Loucy (cell line): ENCODE measurements around the gene MICAL2.

Source experiments
- H2AFZ ChIP-seq: fragments of 200-600 bp; sonication (generic); 2 replicates; pipeline ENCODE4 v1.6.0; 2016; ENCODE audit warnings: antibody characterized with exemption, mild to moderate bottlenecking, low read length, moderate library complexity
- H3F3A ChIP-seq: fragments of 200-600 bp; 2 replicates; pipeline ENCODE4 v1.6.0; 2016; ENCODE audit warnings: antibody characterized with exemption, low read depth, mild to moderate bottlenecking
- H3K27me3 ChIP-seq: fragments of 200-600 bp; sonication (generic); 2 replicates; pipeline ENCODE4 v1.6.1; 2014; ENCODE audit warnings: low read length, mild to moderate bottlenecking; ENCODE audit not compliant: insufficient read depth, poor library complexity, severe bottlenecking
- H3K36me3 ChIP-seq: fragments of 200-600 bp; sonication (generic); 2 replicates; pipeline ENCODE4 v1.6.1; 2016; ENCODE audit warnings: low read length; ENCODE audit not compliant: insufficient read depth
- H3K4me1 ChIP-seq: fragments of 200-600 bp; sonication (generic); 2 replicates; pipeline ENCODE4 v1.5.1; 2014; ENCODE audit warnings: low read length, mild to moderate bottlenecking; ENCODE audit not compliant: insufficient read depth, poor library complexity, severe bottlenecking
- H3K4me2 ChIP-seq: fragments of 200-600 bp; sonication (generic); 2 replicates; pipeline ENCODE4 v1.6.0; 2014; ENCODE audit warnings: antibody characterized with exemption, low read length, low read depth, mild to moderate bottlenecking; ENCODE audit not compliant: poor library complexity, severe bottlenecking
- H3K4me3 ChIP-seq: fragments of 200-600 bp; sonication (generic); 2 replicates; pipeline ENCODE4 v1.5.1; 2014; ENCODE audit warnings: low read length, mild to moderate bottlenecking, mixed read lengths; ENCODE audit not compliant: poor library complexity, severe bottlenecking
- H3K79me2 ChIP-seq: fragments of 200-600 bp; sonication (generic); 2 replicates; pipeline ENCODE4 v1.6.1; 2014; ENCODE audit warnings: low read length; ENCODE audit not compliant: insufficient read depth
- H3K9ac ChIP-seq: fragments of 200-600 bp; sonication (generic); 2 replicates; pipeline ENCODE4 v1.6.0; 2014; ENCODE audit warnings: mild to moderate bottlenecking, low read depth, low read length, moderate library complexity; ENCODE audit not compliant: poor library complexity, severe bottlenecking
- H3K9me2 ChIP-seq: fragments of 200-600 bp; sonication (generic); replicated peaks from 2 replicates; pipeline ENCODE4 v1.6.1; 2016; ENCODE audit warnings: low read depth, low read length, mixed read lengths
- H3K9me3 ChIP-seq: fragments of 200-600 bp; sonication (generic); 2 replicates; pipeline ENCODE4 v1.6.1; 2014; ENCODE audit warnings: mild to moderate bottlenecking, antibody characterized with exemption, low read length, low read depth; ENCODE audit not compliant: insufficient read depth
- H4K20me1 ChIP-seq: fragments of 200-600 bp; sonication (generic); 2 replicates; pipeline ENCODE4 v1.6.0; 2014; ENCODE audit warnings: antibody characterized with exemption, low read length, mild to moderate bottlenecking; ENCODE audit not compliant: insufficient read depth, poor library complexity, severe bottlenecking
- EZH2phosphoT487 ChIP-seq: fragments of 200-600 bp; IDR thresholded peaks from 2 replicates; pipeline ENCODE4 v1.6.1; 2018; ENCODE audit warnings: antibody characterized with exemption, mild to moderate bottlenecking, moderate library complexity, borderline replicate concordance
- TF ChIP-seq, protein P1 (sequence below): fragments of 200-600 bp; sonication (generic); conservative IDR thresholded peaks from 2 replicates; pipeline ENCODE4 v1.5.1; 2014; ENCODE audit warnings: mild to moderate bottlenecking, antibody characterized with exemption, low read length

MICAL2 gene

DNA sequence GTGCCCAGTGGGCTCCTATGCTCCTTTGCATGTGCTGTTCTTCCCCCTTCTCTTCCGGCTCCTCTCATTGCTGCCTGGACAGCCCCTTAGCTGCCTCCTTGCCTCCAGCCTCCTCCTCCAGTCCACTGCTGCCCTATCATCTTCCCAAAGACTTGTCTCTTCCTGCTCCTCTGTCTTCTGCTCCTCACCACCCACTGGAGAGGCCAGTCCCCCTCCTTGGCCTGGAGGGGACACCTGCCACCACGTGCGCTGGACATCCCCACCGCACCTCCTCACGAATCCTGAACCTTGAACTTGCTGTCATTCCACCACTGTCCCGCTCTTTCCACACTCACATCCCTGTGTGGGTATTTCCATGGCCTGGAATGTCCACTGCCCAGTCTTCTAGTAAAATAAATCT lies 49.8 kb downstream of the MICAL2 start:
- no peaks in the 10 kb centered on the region for H3K79me2 ChIP-seq
- no peaks in the 10 kb centered on the region for H3K9me3 ChIP-seq
- H2AFZ ChIP-seq = no peak overlapping the region
- no peaks in the 10 kb centered on the region for H3K9me2 ChIP-seq
- H3F3A ChIP-seq = no peaks in the 10 kb centered on the region
- no peak for TF ChIP-seq EZH2phosphoT487
- TF ChIP-seq, protein P1, sequence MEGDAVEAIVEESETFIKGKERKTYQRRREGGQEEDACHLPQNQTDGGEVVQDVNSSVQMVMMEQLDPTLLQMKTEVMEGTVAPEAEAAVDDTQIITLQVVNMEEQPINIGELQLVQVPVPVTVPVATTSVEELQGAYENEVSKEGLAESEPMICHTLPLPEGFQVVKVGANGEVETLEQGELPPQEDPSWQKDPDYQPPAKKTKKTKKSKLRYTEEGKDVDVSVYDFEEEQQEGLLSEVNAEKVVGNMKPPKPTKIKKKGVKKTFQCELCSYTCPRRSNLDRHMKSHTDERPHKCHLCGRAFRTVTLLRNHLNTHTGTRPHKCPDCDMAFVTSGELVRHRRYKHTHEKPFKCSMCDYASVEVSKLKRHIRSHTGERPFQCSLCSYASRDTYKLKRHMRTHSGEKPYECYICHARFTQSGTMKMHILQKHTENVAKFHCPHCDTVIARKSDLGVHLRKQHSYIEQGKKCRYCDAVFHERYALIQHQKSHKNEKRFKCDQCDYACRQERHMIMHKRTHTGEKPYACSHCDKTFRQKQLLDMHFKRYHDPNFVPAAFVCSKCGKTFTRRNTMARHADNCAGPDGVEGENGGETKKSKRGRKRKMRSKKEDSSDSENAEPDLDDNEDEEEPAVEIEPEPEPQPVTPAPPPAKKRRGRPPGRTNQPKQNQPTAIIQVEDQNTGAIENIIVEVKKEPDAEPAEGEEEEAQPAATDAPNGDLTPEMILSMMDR = no peak
- no peak overlapping the region for H3K9ac ChIP-seq
- H4K20me1 ChIP-seq = no peaks in the 10 kb centered on the region
- H3K27me3 ChIP-seq = no peaks in the 10 kb centered on the region
- H3K4me3 ChIP-seq = no peak overlapping the region
- H3K4me1 ChIP-seq = peaks cover 39% of the 10 kb centered on the region
- H3K4me2 ChIP-seq = no peak overlapping the region
- no peaks in the 10 kb centered on the region for H3K36me3 ChIP-seq

DNA sequence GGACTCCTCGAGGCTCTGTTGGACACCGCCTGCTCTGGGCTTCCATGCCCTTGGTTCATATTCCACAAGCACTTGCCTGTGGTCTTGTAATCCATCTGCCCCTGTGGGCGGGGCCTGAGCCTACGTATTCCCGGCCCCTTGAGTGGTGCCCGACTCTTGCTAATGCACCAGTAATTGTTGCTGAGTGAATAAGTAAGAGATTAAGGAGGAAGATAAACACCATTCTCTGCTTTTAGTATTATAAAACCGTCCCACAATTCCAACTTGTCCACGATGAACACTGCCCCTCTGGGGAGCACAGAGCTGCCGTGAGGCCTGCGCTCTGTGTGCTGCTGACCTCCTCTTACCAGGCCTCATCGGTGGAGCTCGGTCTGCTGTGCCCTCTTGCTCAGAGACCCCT lies 50.3 kb downstream of the MICAL2 start:
- H3F3A ChIP-seq = no peaks in the 10 kb centered on the region
- H3K4me1 ChIP-seq = peaks cover 41% of the 10 kb centered on the region
- H3K4me2 ChIP-seq = no peak overlapping the region
- no peak overlapping the region for H2AFZ ChIP-seq
- H3K9me3 ChIP-seq = no peaks in the 10 kb centered on the region
- no peak overlapping the region for H3K9ac ChIP-seq
- H3K79me2 ChIP-seq = no peaks in the 10 kb centered on the region
- no peaks in the 10 kb centered on the region for H3K36me3 ChIP-seq
- H4K20me1 ChIP-seq = no peaks in the 10 kb centered on the region
- H3K4me3 ChIP-seq = no peak overlapping the region
- no peak for TF ChIP-seq EZH2phosphoT487
- TF ChIP-seq, protein P1 = no peak
- H3K27me3 ChIP-seq = no peaks in the 10 kb centered on the region
- no peaks in the 10 kb centered on the region for H3K9me2 ChIP-seq

DNA sequence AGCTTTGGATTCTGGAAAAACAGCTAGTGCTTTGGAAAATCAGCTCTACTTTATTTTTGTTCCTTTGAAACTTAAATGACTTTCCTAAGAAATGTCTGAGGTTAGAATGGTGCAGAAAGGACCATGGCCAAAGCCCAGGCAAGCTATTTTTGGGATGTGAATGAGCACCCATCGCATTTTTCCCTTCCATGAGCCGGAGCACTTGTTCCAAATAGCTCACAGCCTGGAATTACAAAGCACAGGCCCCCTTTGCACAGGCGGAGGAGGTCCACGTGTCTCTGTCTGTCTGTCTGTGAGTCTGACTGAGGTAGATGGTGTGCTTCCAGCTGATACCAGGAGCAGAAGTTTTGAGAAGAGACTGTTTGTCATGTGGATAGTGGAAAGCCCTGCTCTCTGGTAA lies 50.7 kb downstream of the MICAL2 start:
- no peaks in the 10 kb centered on the region for H3K36me3 ChIP-seq
- H3F3A ChIP-seq = no peaks in the 10 kb centered on the region
- H3K9me2 ChIP-seq = no peaks in the 10 kb centered on the region
- no peaks in the 10 kb centered on the region for H3K79me2 ChIP-seq
- TF ChIP-seq, protein P1 = no peak
- no peak for TF ChIP-seq EZH2phosphoT487
- no peak overlapping the region for H3K4me2 ChIP-seq
- no peak overlapping the region for H3K9ac ChIP-seq
- H2AFZ ChIP-seq = no peak overlapping the region
- H3K4me3 ChIP-seq = no peak overlapping the region
- H4K20me1 ChIP-seq = no peaks in the 10 kb centered on the region
- no peaks in the 10 kb centered on the region for H3K9me3 ChIP-seq
- no peaks in the 10 kb centered on the region for H3K27me3 ChIP-seq
- peaks cover 41% of the 10 kb centered on the region for H3K4me1 ChIP-seq
